Measurements from ENCODE around the gene MRPS10.

GRCh38 chr6:42211726-42212125 is 5.9 kb downstream of the MRPS10 start:
- no peak for TF ChIP-seq POLR2A (IDR thresholded peaks at IDR 0.05)
- TF ChIP-seq CTCF (IDR thresholded peaks at IDR 0.05) = no peak
- no peak for TF ChIP-seq EP300 (IDR thresholded peaks at IDR 0.05)
